Astrocyte (in vitro differentiated cells and primary cell): ENCODE measurements around the gene FAM222A. TPM values are rescaled to one million over a fixed set of nuclear protein-coding genes. Genes with fewer than 3 reads are reported as not detected.

Experiments
- DNase-seq: peaks from one replicate; pipeline ENCODE4 v3.0.0-alpha.2; 2010; ENCODE audit warnings: low read depth
- FAIRE-seq: peaks from 2 replicates; lab custom pipeline; 2011; peaks lifted over from hg19 to GRCh38; lab: Jason Lieb, UNC
- H2AFZ ChIP-seq: 2 replicates; pipeline ENCODE4 v1.6.0; 2012; ENCODE audit warnings: low read depth, low read length, inconsistent platforms
- H3K27ac ChIP-seq: 2 replicates; pipeline ENCODE4 v1.5.1; 2011; ENCODE audit warnings: low read depth, low read length, inconsistent platforms
- H3K27me3 ChIP-seq: 2 replicates; pipeline ENCODE4 v1.6.0; 2011; ENCODE audit warnings: low read length, inconsistent platforms; ENCODE audit not compliant: insufficient read depth
- H3K36me3 ChIP-seq: 2 replicates; pipeline ENCODE4 v1.5.1; 2011; ENCODE audit warnings: low read length, inconsistent platforms; ENCODE audit not compliant: insufficient read depth
- H3K4me1 ChIP-seq: 2 replicates; pipeline ENCODE4 v1.5.1; 2011; ENCODE audit warnings: low read length, inconsistent platforms; ENCODE audit not compliant: insufficient read depth
- H3K4me2 ChIP-seq: 2 replicates; pipeline ENCODE4 v1.6.0; 2012; ENCODE audit warnings: low read length, inconsistent platforms
- H3K4me3 ChIP-seq: 2 replicates; pipeline ENCODE4 v1.5.1; 2011; ENCODE audit warnings: low read depth, mild to moderate bottlenecking, low read length, inconsistent platforms; ENCODE audit not compliant: insufficient read depth
- H3K79me2 ChIP-seq: 2 replicates; pipeline ENCODE4 v1.6.0; 2012; ENCODE audit warnings: mild to moderate bottlenecking, low read length, inconsistent platforms; ENCODE audit not compliant: insufficient read depth
- H3K9ac ChIP-seq: 2 replicates; pipeline ENCODE4 v1.6.0; 2012; ENCODE audit warnings: mild to moderate bottlenecking, low read length, inconsistent platforms
- H3K9me3 ChIP-seq: 2 replicates; pipeline ENCODE4 v1.5.1; 2012; ENCODE audit warnings: low read depth, mild to moderate bottlenecking, low read length, inconsistent platforms; ENCODE audit not compliant: insufficient read depth
- H4K20me1 ChIP-seq: 2 replicates; pipeline ENCODE4 v1.6.0; 2012; ENCODE audit warnings: low read length, inconsistent platforms; ENCODE audit not compliant: insufficient read depth
- H3K27ac Mint-ChIP-seq: one replicate; pipeline ENCODE4 v1.8.0; 2021; ENCODE audit warnings: mild to moderate bottlenecking, mixed read lengths; ENCODE audit not compliant: unreplicated experiment
- H3K27me3 Mint-ChIP-seq: one replicate; pipeline ENCODE4 v1.8.0; 2021; ENCODE audit warnings: low read depth, mixed read lengths; ENCODE audit not compliant: unreplicated experiment
- H3K36me3 Mint-ChIP-seq: one replicate; pipeline ENCODE4 v1.8.0; 2021; ENCODE audit warnings: low read depth, mixed read lengths; ENCODE audit not compliant: unreplicated experiment
- H3K4me1 Mint-ChIP-seq: one replicate; pipeline ENCODE4 v1.8.0; 2021; ENCODE audit warnings: low read depth, mixed read lengths; ENCODE audit not compliant: unreplicated experiment
- H3K4me3 Mint-ChIP-seq: one replicate; pipeline ENCODE4 v1.8.0; 2021; ENCODE audit warnings: mild to moderate bottlenecking, moderate library complexity, mixed read lengths; ENCODE audit not compliant: unreplicated experiment
- H3K9me3 Mint-ChIP-seq: one replicate; pipeline ENCODE4 v1.8.0; 2021; ENCODE audit warnings: mild to moderate bottlenecking, mixed read lengths; ENCODE audit not compliant: unreplicated experiment
- CTCF ChIP-seq: IDR thresholded peaks from 2 replicates; pipeline ENCODE4 v1.5.1; 2011; ENCODE audit warnings: low read depth, mild to moderate bottlenecking, inconsistent platforms, low read length, moderate library complexity; ENCODE audit not compliant: insufficient read depth
- EZH2 ChIP-seq: IDR thresholded peaks from 2 replicates; pipeline ENCODE4 v1.6.1; 2012; ENCODE audit warnings: mild to moderate bottlenecking, low read length, inconsistent platforms; ENCODE audit not compliant: insufficient read depth
- total RNA-seq: library from RNA; stranded (reverse); gene quantifications from 2 replicates; pipeline ENCODE4 v1.2.1, GENCODE V29; 2021

FAM222A gene
- total RNA-seq, 1 donor from 2014 or later = 1.2 TPM

GRCh38 chr12:109744026-109744425 lies 30.4 kb downstream of the FAM222A start:
- Histone ChIP-seq H3K27ac (no peak overlapping the region), H4K20me1 (no peaks in the 10 kb centered on the region), H2AFZ (no peak overlapping the region), H3K4me3 (no peak overlapping the region), H3K4me2 (no peak overlapping the region), H3K27me3 (peaks cover 3% of the 10 kb centered on the region), H3K4me1 (peaks cover 6% of the 10 kb centered on the region), H3K36me3 (no peaks in the 10 kb centered on the region), H3K9ac (no peak overlapping the region), H3K9me3 (no peaks in the 10 kb centered on the region), H3K79me2 (no peaks in the 10 kb centered on the region)
- no peak for TF ChIP-seq EZH2
- no peak for TF ChIP-seq CTCF
- Mint-ChIP-seq H3K36me3 (peaks cover 2% of the 10 kb centered on the region), H3K27me3 (peaks cover 18% of the 10 kb centered on the region), H3K27ac (no peak overlapping the region), H3K9me3 (no peaks in the 10 kb centered on the region), H3K4me3 (no peak overlapping the region), H3K4me1 (no peaks in the 10 kb centered on the region)
- DNase-seq (no peak), FAIRE-seq (no peak)

DNA sequence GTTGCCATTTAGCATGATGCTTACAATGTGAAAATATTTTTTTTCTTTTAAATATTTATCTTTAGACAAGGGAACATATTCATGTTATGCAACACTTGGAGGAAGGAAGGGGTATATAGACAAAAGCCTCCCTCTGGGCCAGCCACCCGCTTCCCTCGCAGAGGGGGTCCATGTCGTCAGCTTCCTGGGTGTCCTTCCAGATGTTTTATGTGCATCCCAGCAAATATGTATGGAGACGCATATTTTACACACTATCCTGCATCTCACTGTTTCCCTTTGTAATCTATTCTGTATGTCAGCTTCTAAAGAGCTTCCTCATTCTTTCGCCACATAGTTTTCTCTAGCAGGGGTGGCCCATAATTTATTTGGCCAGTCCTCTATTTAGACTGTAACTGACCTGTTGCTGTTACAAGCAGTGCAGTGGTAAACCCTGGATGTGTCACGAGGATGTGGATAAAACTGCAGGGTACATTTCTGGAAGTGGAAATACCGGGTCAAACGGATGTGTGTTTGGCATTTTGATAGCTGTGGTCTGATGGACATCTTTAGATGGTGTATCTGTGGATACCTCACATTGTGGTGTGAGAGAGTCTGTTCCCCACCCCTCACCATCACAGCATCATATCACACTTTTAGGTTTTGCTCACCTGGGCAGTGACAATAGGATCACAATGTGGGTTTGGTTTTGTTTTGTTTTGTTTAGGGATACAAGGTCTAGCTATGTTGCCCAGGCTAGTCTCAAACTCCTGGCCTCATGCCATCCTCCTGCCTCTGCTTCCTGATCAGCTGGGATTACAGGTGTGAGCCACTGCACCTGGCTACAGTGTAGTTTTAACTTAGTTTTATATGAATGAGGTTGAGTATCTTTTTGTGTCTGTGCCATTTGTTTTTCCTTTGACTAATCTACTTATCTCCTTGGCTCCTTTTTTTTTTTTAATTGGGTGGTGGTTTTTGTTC lies 31.6 kb downstream of the FAM222A start:
- TF ChIP-seq EZH2 (no peak), CTCF (no peak)

More for the DNA sequence above, 31.6 kb downstream of the FAM222A start:
- Histone ChIP-seq H3K9ac (no peak overlapping the region), H3K27ac (no peak overlapping the region), H2AFZ (no peak overlapping the region), H3K4me2 (no peak overlapping the region), H4K20me1 (no peaks in the 10 kb centered on the region), H3K4me1 (no peaks in the 10 kb centered on the region), H3K4me3 (no peak overlapping the region), H3K36me3 (no peaks in the 10 kb centered on the region), H3K79me2 (no peaks in the 10 kb centered on the region), H3K27me3 (peaks cover 3% of the 10 kb centered on the region), H3K9me3 (peaks cover 1% of the 10 kb centered on the region)
- Mint-ChIP-seq H3K36me3 (peaks cover 2% of the 10 kb centered on the region), H3K27ac (no peak overlapping the region), H3K4me1 (no peaks in the 10 kb centered on the region), H3K4me3 (no peak overlapping the region), H3K9me3 (peaks cover 1% of the 10 kb centered on the region), H3K27me3 (peaks cover 16% of the 10 kb centered on the region)
- DNase-seq (no peak), FAIRE-seq (no peak)
